GM12865 (cell line): ENCODE measurements around the gene NAALADL1.
"Not testable (repeated sequence)": the region's sequence is repeated elsewhere in the genome, so short reads cannot be mapped to it uniquely, and the experiment has no call there.

Experiments
- DNase-seq: peaks from one replicate; pipeline ENCODE4 v3.0.0; 2010; ENCODE audit warnings: low read depth
- H3K4me3 ChIP-seq: 2 replicates; pipeline ENCODE4 v1.5.1; 2011; ENCODE audit warnings: mild to moderate bottlenecking, low read depth, low read length, control low read depth
- CTCF ChIP-seq: IDR thresholded peaks from 2 replicates; pipeline ENCODE4 v1.5.1; 2011; ENCODE audit warnings: low read length, control low read depth, low read depth, inconsistent platforms; ENCODE audit not compliant: insufficient read depth; ENCODE audit errors: missing control alignments

The NAALADL1 gene

GRCh38 chr11:65034423-65034822 lies 23.9 kb downstream of the NAALADL1 start:
- TF ChIP-seq CTCF: no peak
- no peak for DNase-seq
- no peak overlapping the region for H3K4me3 ChIP-seq

GRCh38 chr11:65032216-65032615 lies 26.1 kb downstream of the NAALADL1 start:
- no peak for TF ChIP-seq CTCF
- no peak for DNase-seq
- H3K4me3 ChIP-seq: no peak overlapping the region

GRCh38 chr11:65027213-65028067 lies 30.9 kb downstream of the NAALADL1 start, which contains the start of gene SNX15:
SNX15 (plus strand) TSS chr11:65027439; CDS start chr11:65027538, 99 bp downstream.
- peak; percentile 97 for DNase-seq
- TF ChIP-seq CTCF: peak; percentile 39
- peak within 1 kb of the TSS; percentile 67 for H3K4me3 ChIP-seq

GRCh38 chr11:65026810-65027209 lies 31.5 kb downstream of the NAALADL1 start:
- no peak for DNase-seq
- no peak for TF ChIP-seq CTCF
- peak overlapping the region; percentile 67 for H3K4me3 ChIP-seq

GRCh38 chr11:65023502-65023901 lies 34.9 kb downstream of the NAALADL1 start:
- DNase-seq, H3K4me3 ChIP-seq: not testable (repeated sequence)

GRCh38 chr11:65021509-65021908 lies 36.8 kb downstream of the NAALADL1 start:
- no peak overlapping the region for H3K4me3 ChIP-seq
- DNase-seq: no peak
- no peak for TF ChIP-seq CTCF

GRCh38 chr11:65021003-65021402 lies 37.4 kb downstream of the NAALADL1 start:
- no peak for TF ChIP-seq CTCF
- H3K4me3 ChIP-seq: no peak overlapping the region
- no peak for DNase-seq
